GM12873 (cell line): Measurements from ENCODE around the gene GPR101.

Experiments
- CTCF ChIP-seq: IDR thresholded peaks from 2 replicates; pipeline ENCODE4 v1.5.1; 2012; ENCODE audit warnings: low read depth, mild to moderate bottlenecking, moderate library complexity, low read length, control low read depth; ENCODE audit not compliant: insufficient read depth; ENCODE audit errors: missing control alignments

GPR101 gene

GRCh38 chrX:137032841-137033773 is 688 bp downstream of the GPR101 start:
- no peak for TF ChIP-seq CTCF

DNA sequence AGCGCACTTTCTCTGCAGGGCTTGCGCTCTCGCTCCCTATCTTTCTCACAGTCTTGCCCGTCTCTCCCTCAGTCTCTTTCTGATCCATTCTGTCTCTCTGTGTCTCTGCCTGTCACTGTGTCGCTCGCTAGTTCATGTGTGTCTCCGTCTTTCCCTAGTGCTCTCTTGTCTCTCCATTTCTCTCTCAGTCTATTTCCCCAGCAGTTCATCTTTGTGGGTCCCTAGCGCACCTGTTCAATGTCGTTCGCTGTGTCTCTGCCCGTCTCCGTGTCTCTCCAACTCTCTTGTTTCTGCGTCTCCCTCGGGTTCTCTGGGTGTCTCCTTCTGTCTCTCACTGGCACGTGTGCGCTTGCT is 1.5 kb downstream of the GPR101 start:
- no peak for TF ChIP-seq CTCF

DNA sequence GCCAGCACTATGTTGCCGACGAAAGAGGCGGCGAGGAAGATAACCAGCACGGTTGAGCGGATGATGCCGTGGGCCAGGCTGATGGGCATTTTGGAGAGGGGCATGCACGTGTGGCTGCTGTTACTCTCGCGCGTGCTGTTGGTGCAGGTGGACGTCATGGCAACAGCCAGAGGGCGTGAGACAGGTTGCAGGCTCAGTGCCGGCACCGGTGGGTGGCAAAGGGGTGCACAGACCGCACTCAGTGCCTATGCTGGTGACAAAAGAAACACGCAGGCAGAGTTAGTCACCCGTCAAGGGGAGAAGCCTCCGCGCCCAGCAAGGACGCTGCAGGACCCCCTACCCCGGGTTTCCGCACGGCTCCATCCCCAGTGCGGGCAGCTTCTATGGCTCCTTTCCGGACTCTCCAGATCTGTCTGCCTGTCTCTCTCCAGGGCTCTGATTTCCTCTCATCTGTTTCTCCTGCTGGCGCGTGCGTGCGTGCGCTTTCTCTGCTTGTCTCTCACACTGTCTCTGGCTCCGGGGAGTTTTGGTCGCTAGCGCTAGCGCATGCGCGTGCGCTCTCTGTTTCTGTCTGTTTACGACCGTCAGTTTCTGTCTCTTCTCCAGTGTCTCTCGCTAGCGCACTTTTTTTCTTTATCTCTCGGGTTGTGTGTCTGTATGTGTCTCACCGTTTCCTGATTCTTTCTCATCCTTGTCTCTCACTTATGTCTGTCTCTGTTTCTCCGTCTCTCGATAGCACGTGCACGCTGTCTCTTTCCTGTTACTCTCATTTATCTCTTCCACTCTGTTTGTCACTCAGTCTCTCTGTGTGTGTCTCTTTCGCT is 2.1 kb downstream of the GPR101 start:
- TF ChIP-seq CTCF = no peak

GRCh38 chrX:137031039-137031438 is 2.8 kb downstream of the GPR101 start:
- TF ChIP-seq CTCF = no peak

- TF ChIP-seq CTCF = no peak
Measured at GRCh38 chrX:137028699-137029098, 5.1 kb downstream of the GPR101 start.

DNA sequence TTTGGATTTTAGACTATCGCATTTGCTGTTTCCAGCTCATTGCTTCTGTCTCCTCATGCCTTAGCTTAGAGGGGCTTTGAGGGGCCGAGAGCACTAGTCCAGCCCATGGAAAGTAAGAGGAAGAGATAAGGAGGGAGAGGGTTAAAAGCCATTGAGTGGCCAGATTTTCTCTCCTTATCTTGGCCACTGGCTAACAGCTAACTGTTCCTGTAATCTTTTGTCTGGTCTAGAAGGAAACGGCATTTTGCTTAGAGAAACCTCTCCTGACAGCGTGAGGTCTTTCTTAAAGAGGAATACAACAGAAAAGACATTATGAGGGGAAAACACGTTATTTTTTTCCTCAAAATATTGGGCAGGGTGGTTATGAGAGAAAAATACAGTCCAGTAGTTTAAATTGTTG is 7.9 kb downstream of the GPR101 start:
- no peak for TF ChIP-seq CTCF

GRCh38 chrX:136999024-136999423 is 34.8 kb downstream of the GPR101 start:
- no peak for TF ChIP-seq CTCF
